MG63 (cell line): ENCODE measurements around the gene ZNF414. TPM values are rescaled to one million over a fixed set of nuclear protein-coding genes. Genes with fewer than 3 reads are reported as not detected.

Experiments
- DNase-seq: peaks from one replicate; pipeline ENCODE4 v3.0.0-alpha.2; 2020
- H3K27me3 ChIP-seq: fragments of 250-450 bp; sonication (Bioruptor Pico); 2 replicates; pipeline ENCODE4 v1.5.1; 2020; ENCODE audit warnings: mild to moderate bottlenecking, moderate library complexity
- H3K36me3 ChIP-seq: fragments of 250-450 bp; sonication (Bioruptor Pico); 2 replicates; pipeline ENCODE4 v1.5.1; 2020; ENCODE audit warnings: mild to moderate bottlenecking, moderate library complexity
- H3K4me3 ChIP-seq: fragments of 250-450 bp; sonication (Bioruptor Pico); 2 replicates; pipeline ENCODE4 v1.5.1; 2020; ENCODE audit warnings: mild to moderate bottlenecking, moderate library complexity
- H3K9me3 ChIP-seq: fragments of 250-450 bp; sonication (Bioruptor Pico); 2 replicates; pipeline ENCODE4 v1.5.1; 2020; ENCODE audit warnings: mild to moderate bottlenecking, moderate library complexity
- total RNA-seq: library from RNA; depleted of rRNA; stranded (reverse); fragments of >200 nt; shearing (Covaris generic); gene quantifications from 2 replicates; pipeline ENCODE4 v1.2.3, GENCODE V29; 2014; ENCODE audit warnings: low replicate concordance

ZNF414 gene
- total RNA-seq, 1 experiment from 2014 or later: 2.0 TPM

GRCh38 chr19:8486661-8487136 is 27.3 kb downstream of the ZNF414 start:
- Histone ChIP-seq H3K4me3 (no peak overlapping the region), H3K27me3 (no peaks in the 10 kb centered on the region), H3K36me3 (peaks cover 83% of the 10 kb centered on the region)

DNA sequence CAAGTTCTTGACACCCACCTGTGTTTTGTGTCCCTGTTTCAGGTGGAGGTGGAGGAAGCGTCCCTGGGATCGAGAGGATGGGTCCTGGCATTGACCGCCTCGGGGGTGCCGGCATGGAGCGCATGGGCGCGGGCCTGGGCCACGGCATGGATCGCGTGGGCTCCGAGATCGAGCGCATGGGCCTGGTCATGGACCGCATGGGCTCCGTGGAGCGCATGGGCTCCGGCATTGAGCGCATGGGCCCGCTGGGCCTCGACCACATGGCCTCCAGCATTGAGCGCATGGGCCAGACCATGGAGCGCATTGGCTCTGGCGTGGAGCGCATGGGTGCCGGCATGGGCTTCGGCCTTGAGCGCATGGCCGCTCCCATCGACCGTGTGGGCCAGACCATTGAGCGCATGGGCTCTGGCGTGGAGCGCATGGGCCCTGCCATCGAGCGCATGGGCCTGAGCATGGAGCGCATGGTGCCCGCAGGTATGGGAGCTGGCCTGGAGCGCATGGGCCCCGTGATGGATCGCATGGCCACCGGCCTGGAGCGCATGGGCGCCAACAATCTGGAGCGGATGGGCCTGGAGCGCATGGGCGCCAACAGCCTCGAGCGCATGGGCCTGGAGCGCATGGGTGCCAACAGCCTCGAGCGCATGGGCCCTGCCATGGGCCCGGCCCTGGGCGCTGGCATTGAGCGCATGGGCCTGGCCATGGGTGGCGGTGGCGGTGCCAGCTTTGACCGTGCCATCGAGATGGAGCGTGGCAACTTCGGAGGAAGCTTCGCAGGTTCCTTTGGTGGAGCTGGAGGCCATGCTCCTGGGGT is 28.2 kb downstream of the ZNF414 start:
- DNase-seq: no peak
- no peaks in the 10 kb centered on the region for H3K9me3 ChIP-seq
- peaks cover 93% of the 10 kb centered on the region for H3K36me3 ChIP-seq
- H3K4me3 ChIP-seq: no peak overlapping the region
- no peaks in the 10 kb centered on the region for H3K27me3 ChIP-seq

More at GRCh38 chr19:8486661-8487136, 27.3 kb downstream of the ZNF414 start:
- H3K9me3 ChIP-seq: no peaks in the 10 kb centered on the region
- DNase-seq: no peak

GRCh38 chr19:8484331-8484894 is 29.6 kb downstream of the ZNF414 start:
- H3K4me3 ChIP-seq: no peak overlapping the region
- H3K36me3 ChIP-seq: peaks cover 83% of the 10 kb centered on the region
- DNase-seq: no peak
- H3K9me3 ChIP-seq: no peaks in the 10 kb centered on the region
- H3K27me3 ChIP-seq: no peaks in the 10 kb centered on the region

GRCh38 chr19:8483165-8483564 is 30.8 kb downstream of the ZNF414 start:
- no peak for DNase-seq
- Histone ChIP-seq H3K4me3 (no peak overlapping the region), H3K36me3 (peaks cover 86% of the 10 kb centered on the region), H3K27me3 (no peaks in the 10 kb centered on the region), H3K9me3 (no peaks in the 10 kb centered on the region)

DNA sequence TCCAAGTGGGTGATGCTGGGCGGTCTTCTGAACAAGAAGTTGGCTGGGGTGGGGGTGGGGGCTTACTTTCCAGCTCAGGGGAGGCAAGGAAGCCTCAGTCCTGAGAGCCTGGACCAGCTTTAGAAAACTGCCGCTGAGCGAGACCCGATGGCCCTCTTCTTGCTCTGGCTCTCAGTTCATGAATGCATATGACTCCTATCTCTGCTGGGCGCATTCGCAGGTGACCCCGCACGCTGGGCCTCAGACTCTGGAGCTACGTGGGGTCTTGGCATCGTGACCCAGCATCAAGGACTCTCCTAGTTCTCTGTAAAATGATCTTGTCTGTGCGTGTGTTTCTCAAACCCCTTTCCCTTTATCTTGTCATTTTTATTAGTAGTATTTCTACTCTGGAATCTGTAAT is 31.3 kb downstream of the ZNF414 start:
- peaks cover 86% of the 10 kb centered on the region for H3K36me3 ChIP-seq
- H3K4me3 ChIP-seq: no peak overlapping the region
- H3K27me3 ChIP-seq: no peaks in the 10 kb centered on the region
- no peaks in the 10 kb centered on the region for H3K9me3 ChIP-seq
- DNase-seq: no peak

DNA sequence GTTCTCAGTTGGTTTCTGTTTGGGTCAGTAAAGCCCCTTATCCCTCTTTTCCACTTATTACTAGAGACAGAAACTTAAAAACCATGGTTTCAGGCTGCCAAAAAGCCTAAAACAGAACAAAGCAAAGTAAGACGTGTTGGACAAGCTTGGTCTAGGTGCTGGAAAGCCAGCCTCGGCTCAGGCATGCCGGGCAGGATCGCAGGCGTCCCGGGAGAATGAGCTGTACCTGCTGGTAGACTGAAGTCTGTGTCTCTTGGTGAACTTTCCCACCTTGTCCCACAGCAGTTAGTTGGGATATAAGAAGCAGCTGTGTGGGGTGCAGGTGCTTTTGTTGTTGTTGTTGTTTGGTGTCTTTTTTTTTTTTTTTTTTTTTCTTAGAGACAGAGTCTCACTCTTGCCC is 32.4 kb downstream of the ZNF414 start:
- Histone ChIP-seq H3K9me3 (no peaks in the 10 kb centered on the region), H3K4me3 (no peak overlapping the region), H3K36me3 (peaks cover 83% of the 10 kb centered on the region), H3K27me3 (no peaks in the 10 kb centered on the region)
- no peak for DNase-seq

GRCh38 chr19:8481201-8481600 is 32.8 kb downstream of the ZNF414 start:
- no peaks in the 10 kb centered on the region for H3K27me3 ChIP-seq
- H3K9me3 ChIP-seq: no peaks in the 10 kb centered on the region
- H3K4me3 ChIP-seq: no peak overlapping the region
- DNase-seq: no peak
- H3K36me3 ChIP-seq: peaks cover 83% of the 10 kb centered on the region

GRCh38 chr19:8478598-8478997 is 35.4 kb downstream of the ZNF414 start:
- Histone ChIP-seq H3K27me3 (no peaks in the 10 kb centered on the region), H3K4me3 (no peak overlapping the region), H3K36me3 (peaks cover 81% of the 10 kb centered on the region), H3K9me3 (no peaks in the 10 kb centered on the region)
- DNase-seq: no peak

DNA sequence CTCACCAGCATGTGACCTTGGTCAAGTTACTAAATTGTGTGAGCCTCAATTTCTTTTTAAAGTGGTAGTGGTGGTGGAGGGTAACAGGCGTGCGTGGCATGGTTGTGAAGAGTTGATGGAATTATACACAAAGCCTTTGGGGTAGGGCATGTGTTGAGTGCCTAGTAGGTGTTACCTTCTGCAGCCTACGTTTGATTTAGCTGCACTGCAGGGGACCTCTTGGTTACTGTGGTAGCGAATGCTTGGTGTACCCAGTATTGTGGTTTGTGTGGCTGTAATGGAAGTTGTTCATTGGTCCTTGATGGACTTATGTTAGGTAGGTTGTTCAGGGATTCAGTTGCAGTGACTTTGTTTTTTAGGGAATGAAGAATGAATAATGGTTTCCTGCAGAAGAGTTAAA is 36.1 kb downstream of the ZNF414 start:
- Histone ChIP-seq H3K27me3 (no peaks in the 10 kb centered on the region), H3K4me3 (no peak overlapping the region), H3K9me3 (no peaks in the 10 kb centered on the region), H3K36me3 (peaks cover 81% of the 10 kb centered on the region)
- DNase-seq: no peak

DNA sequence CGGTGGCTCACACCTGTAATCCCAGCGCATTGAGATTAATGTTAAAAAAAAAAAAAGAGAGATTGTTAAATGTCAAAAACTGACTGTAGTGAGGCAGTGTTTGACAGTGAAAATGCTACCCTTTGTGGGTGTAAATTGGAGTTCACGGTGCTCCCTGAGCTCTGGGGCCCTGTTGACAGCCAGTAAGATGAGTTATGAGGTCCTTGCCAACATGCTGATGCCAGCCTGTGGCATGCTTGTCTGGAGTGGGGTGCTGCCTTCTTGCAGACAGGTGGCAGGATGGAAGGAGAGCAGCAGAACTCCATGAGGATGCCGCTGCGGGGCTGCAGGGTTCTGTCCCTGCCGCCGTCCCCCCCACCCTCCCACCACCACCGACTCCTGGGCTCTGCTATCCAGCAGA is 37.4 kb downstream of the ZNF414 start:
- DNase-seq: no peak
- Histone ChIP-seq H3K4me3 (no peak overlapping the region), H3K36me3 (peaks cover 83% of the 10 kb centered on the region), H3K9me3 (no peaks in the 10 kb centered on the region), H3K27me3 (no peaks in the 10 kb centered on the region; the same call in 1 of the 2 replicates)

GRCh38 chr19:8475005-8475404 is 39.0 kb downstream of the ZNF414 start:
- DNase-seq: no peak
- Histone ChIP-seq H3K27me3 (no peaks in the 10 kb centered on the region; the same call in 1 of the 2 replicates), H3K36me3 (peaks cover 88% of the 10 kb centered on the region), H3K9me3 (no peaks in the 10 kb centered on the region), H3K4me3 (no peak overlapping the region)

DNA sequence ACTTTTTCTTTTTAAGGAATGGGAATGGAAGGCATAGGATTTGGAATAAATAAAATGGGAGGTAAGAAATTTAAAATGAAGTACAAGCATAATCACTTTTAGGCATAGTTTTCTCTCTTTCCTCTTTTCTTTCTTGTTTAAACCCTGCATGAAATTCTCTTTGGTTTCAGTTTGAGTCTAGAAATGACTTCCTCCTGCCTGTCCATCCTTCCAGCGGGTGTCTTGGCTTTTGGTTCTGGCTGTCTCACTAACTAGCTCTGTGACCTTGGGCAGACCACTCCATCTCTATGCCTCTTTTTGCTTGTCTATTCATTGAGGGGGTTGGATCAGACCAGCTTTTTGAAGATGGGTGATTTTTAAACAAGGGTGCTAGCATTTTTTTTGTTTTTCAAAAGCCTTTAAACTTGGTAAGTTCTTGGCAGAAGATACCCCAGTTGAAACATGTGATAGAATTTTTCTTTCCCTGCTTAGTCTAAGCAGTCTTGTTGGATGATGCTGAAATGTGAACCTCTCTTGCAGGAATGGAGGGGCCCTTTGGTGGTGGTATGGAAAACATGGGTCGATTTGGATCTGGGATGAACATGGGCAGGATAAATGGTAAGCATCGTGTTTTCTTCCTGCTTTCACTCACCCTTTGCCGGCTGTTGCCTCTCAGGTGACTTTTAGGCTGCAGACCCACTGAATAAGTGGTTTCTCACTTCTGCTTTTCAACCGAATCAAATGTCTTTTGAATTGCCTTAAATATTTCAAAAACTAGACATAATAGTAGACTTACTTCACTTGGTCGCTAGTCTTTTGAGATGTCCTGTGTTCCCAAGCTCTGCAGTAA is 40.1 kb downstream of the ZNF414 start:
- Histone ChIP-seq H3K4me3 (no peak overlapping the region), H3K36me3 (peaks cover 95% of the 10 kb centered on the region)
- DNase-seq: no peak

DNA sequence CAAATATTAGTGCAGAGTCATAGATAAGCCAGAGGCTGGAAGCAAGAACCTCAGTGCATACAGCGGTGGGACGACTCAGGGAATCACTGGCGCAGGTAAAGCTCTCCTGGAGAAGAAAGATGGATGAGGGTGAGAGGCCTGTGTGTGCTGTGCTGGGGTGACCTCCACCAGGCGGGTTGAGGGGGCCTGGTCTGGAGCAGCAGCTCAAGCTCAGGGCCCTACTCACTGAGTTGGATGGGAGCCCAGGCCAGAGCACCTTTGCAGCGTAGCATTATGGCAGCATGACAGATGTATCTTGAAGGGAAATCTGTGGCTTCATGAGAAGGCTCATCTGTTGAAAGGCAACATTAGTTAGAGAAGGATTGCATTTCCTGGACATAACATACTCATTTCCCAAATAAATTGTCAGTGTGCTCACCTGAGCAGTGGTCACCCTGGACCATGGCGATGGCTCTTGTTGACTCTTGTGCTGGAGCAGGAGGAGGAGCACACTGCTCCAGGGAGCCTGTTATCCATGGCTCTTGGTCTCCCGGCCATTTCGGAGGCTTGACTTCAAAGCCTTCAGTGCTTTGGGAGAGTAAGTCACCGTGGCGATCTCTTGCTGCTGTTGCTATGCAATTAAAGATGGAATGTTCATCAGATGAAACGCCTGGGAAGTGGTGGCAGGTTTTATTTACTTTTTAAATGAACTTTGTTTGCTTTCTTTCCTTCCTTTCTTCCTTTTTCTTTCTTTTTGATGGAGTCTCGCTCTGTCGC is 44.2 kb downstream of the ZNF414 start:
- no peaks in the 10 kb centered on the region for H3K9me3 ChIP-seq
- H3K36me3 ChIP-seq: peaks cover 99% of the 10 kb centered on the region
- no peak for DNase-seq
- H3K4me3 ChIP-seq: no peak overlapping the region
- no peaks in the 10 kb centered on the region; the same call in 1 of the 2 replicates for H3K27me3 ChIP-seq

More for the DNA sequence above, 40.1 kb downstream of the ZNF414 start:
- no peaks in the 10 kb centered on the region; the same call in 1 of the 2 replicates for H3K27me3 ChIP-seq
- H3K9me3 ChIP-seq: no peaks in the 10 kb centered on the region

DNA sequence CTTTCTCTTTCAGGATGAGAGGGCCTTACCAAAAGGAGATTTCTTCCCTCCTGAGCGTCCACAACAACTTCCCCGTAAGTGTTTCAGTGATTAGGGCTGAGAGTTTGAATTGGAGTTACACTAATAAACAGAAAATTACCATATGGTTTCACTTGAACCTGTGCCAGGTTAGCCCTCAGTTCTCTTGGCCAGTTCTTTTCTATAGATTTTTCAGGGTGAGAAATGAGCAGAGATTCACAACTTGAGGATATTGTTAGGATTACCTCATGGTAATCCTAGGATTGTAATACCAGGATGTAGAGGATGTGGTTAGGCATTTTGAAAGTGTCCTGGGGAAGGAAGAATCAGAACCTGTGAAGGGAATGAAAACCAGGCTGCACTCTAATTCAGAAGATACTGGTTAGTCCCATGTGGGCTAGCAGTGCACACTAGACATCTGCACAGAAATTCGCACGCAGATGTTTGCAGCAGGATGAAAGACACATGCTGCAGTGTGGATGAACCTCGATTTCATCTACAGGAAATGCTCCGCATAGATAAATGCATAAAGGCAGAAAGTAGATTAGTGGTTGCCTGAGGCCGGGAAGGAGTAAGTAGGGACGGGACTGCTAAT is 45.1 kb downstream of the ZNF414 start:
- H3K27me3 ChIP-seq: no peaks in the 10 kb centered on the region; the same call in 1 of the 2 replicates
- peaks cover 99% of the 10 kb centered on the region for H3K36me3 ChIP-seq
- no peaks in the 10 kb centered on the region for H3K9me3 ChIP-seq
- no peak overlapping the region for H3K4me3 ChIP-seq
- no peak for DNase-seq

DNA sequence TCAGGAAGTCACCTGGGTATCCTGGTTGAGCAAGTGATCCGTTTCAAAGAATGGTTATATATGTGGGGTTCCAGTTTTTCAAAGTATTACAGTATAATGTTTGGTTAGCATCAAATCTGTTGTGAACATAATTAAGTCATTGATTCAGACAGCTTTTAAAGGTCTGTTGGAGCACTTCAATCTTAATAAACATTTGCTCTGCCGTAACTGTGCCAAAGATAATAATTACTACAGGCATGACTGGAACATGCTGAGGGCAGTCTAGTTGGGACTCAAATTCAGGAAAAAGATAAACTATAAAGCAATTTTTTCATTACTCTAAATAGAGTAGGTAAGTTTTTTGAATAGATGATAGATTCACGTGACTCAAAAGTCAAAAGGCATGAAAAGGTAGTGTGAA is 45.8 kb downstream of the ZNF414 start:
- H3K36me3 ChIP-seq: peaks cover 99% of the 10 kb centered on the region
- H3K27me3 ChIP-seq: no peaks in the 10 kb centered on the region; the same call in 1 of the 2 replicates
- H3K9me3 ChIP-seq: no peaks in the 10 kb centered on the region
- no peak for DNase-seq
- no peak overlapping the region for H3K4me3 ChIP-seq

- Histone ChIP-seq H3K36me3 (peaks cover 97% of the 10 kb centered on the region), H3K4me3 (no peak overlapping the region), H3K9me3 (no peaks in the 10 kb centered on the region), H3K27me3 (no peaks in the 10 kb centered on the region)
- no peak for DNase-seq
These were observed 47.9 kb downstream of the ZNF414 start for GRCh38 chr19:8466018-8466417.
